ENCODE measurements around the gene IL13.

The IL13 gene

GRCh38 chr5:132671000-132671399 is 13.0 kb downstream of the IL13 start:
- no peak overlapping the region for H3K9ac ChIP-seq (ENCODE audit: low read depth, low read length, poor library complexity, severe bottlenecking)
- no peak overlapping the region for H3K4me3 ChIP-seq (ENCODE audit: low read length, poor library complexity, severe bottlenecking)
- H3K4me2 ChIP-seq (ENCODE audit: low read depth, low read length, poor library complexity, severe bottlenecking), result no peak overlapping the region
- H3K4me1 ChIP-seq (ENCODE audit: insufficient read depth, low read length, poor library complexity, severe bottlenecking), result peaks cover 7% of the 10 kb centered on the region
- TF ChIP-seq CTCF (conservative IDR thresholded peaks at IDR 0.05; ENCODE audit: low read length) (no peak), EZH2phosphoT487 (IDR thresholded peaks at IDR 0.05; ENCODE audit: borderline replicate concordance) (no peak)
- no peak overlapping the region for H2AFZ ChIP-seq (ENCODE audit: low read length)
- no peaks in the 10 kb centered on the region for H3K36me3 ChIP-seq (ENCODE audit: insufficient read depth, low read length)
- no peaks in the 10 kb centered on the region for H4K20me1 ChIP-seq (ENCODE audit: insufficient read depth, low read length, poor library complexity, severe bottlenecking)
- no peaks in the 10 kb centered on the region for H3F3A ChIP-seq (ENCODE audit: low read depth)
- no peaks in the 10 kb centered on the region for H3K79me2 ChIP-seq (ENCODE audit: insufficient read depth, low read length)
- H3K9me2 ChIP-seq (replicated peaks; ENCODE audit: low read depth, low read length), result no peaks in the 10 kb centered on the region
- no peaks in the 10 kb centered on the region for H3K9me3 ChIP-seq (ENCODE audit: insufficient read depth, low read depth, low read length)
- no peaks in the 10 kb centered on the region for H3K27me3 ChIP-seq (ENCODE audit: insufficient read depth, low read length, poor library complexity, severe bottlenecking)

GRCh38 chr5:132673488-132673887 is 15.5 kb downstream of the IL13 start:
- H3K36me3 ChIP-seq (ENCODE audit: insufficient read depth, low read length), result no peaks in the 10 kb centered on the region
- no peaks in the 10 kb centered on the region for H3K27me3 ChIP-seq (ENCODE audit: insufficient read depth, low read length, poor library complexity, severe bottlenecking)
- H3K4me3 ChIP-seq (ENCODE audit: low read length, poor library complexity, severe bottlenecking), result no peak overlapping the region
- no peak overlapping the region for H3K9ac ChIP-seq (ENCODE audit: low read depth, low read length, poor library complexity, severe bottlenecking)
- no peaks in the 10 kb centered on the region for H3K9me3 ChIP-seq (ENCODE audit: insufficient read depth, low read depth, low read length)
- H3F3A ChIP-seq (ENCODE audit: low read depth), result no peaks in the 10 kb centered on the region
- H3K79me2 ChIP-seq (ENCODE audit: insufficient read depth, low read length), result no peaks in the 10 kb centered on the region
- no peaks in the 10 kb centered on the region for H3K4me1 ChIP-seq (ENCODE audit: insufficient read depth, low read length, poor library complexity, severe bottlenecking)
- TF ChIP-seq EZH2phosphoT487 (IDR thresholded peaks at IDR 0.05; ENCODE audit: borderline replicate concordance) (no peak), CTCF (conservative IDR thresholded peaks at IDR 0.05; ENCODE audit: low read length) (no peak)
- no peak overlapping the region for H2AFZ ChIP-seq (ENCODE audit: low read length)
- H4K20me1 ChIP-seq (ENCODE audit: insufficient read depth, low read length, poor library complexity, severe bottlenecking), result no peaks in the 10 kb centered on the region
- H3K4me2 ChIP-seq (ENCODE audit: low read depth, low read length, poor library complexity, severe bottlenecking), result no peak overlapping the region
- H3K9me2 ChIP-seq (replicated peaks; ENCODE audit: low read depth, low read length), result no peaks in the 10 kb centered on the region

- H3K9me3 ChIP-seq (ENCODE audit: insufficient read depth, low read depth, low read length), result no peaks in the 10 kb centered on the region
- no peaks in the 10 kb centered on the region for H3K9me2 ChIP-seq (replicated peaks; ENCODE audit: low read depth, low read length)
- no peaks in the 10 kb centered on the region for H3K27me3 ChIP-seq (ENCODE audit: insufficient read depth, low read length, poor library complexity, severe bottlenecking)
- no peak for TF ChIP-seq CTCF (conservative IDR thresholded peaks at IDR 0.05; ENCODE audit: low read length)
- no peak for TF ChIP-seq EZH2phosphoT487 (IDR thresholded peaks at IDR 0.05; ENCODE audit: borderline replicate concordance)
- no peaks in the 10 kb centered on the region for H3F3A ChIP-seq (ENCODE audit: low read depth)
- no peak within 1 kb of the TSS for H3K9ac ChIP-seq (ENCODE audit: low read depth, low read length, poor library complexity, severe bottlenecking)
- no peak within 1 kb of the TSS for H2AFZ ChIP-seq (ENCODE audit: low read length)
- no peak within 1 kb of the TSS for H3K4me3 ChIP-seq (ENCODE audit: low read length, poor library complexity, severe bottlenecking)
- H3K4me1 ChIP-seq (ENCODE audit: insufficient read depth, low read length, poor library complexity, severe bottlenecking), result no peaks in the 10 kb centered on the region
- no peak within 1 kb of the TSS for H3K4me2 ChIP-seq (ENCODE audit: low read depth, low read length, poor library complexity, severe bottlenecking)
- no peaks in the 10 kb centered on the region for H4K20me1 ChIP-seq (ENCODE audit: insufficient read depth, low read length, poor library complexity, severe bottlenecking)
- H3K36me3 ChIP-seq (ENCODE audit: insufficient read depth, low read length), result no peaks in the 10 kb centered on the region
- no peaks in the 10 kb centered on the region for H3K79me2 ChIP-seq (ENCODE audit: insufficient read depth, low read length)
These were observed 16.1 kb downstream of the IL13 start, which contains the start of gene IL4 for GRCh38 chr5:132673939-132674630. TSS of gene IL4 (plus strand) at chr5:132673989. CDS start at chr5:132674051, 62 bp downstream.

Measured in Loucy (cell line).